ENCODE measurements around the gene ELP2.

The ELP2 gene

GRCh38 chr18:36120297-36120696 is 9.4 kb upstream of the ELP2 start:
- Histone ChIP-seq H3K4me1 (ENCODE audit: control insufficient read depth, insufficient read depth, low read length) (no peaks in the 10 kb centered on the region), H3K27ac (ENCODE audit: extremely low read depth, low read depth, low read length) (no peak overlapping the region), H3K9me3 (ENCODE audit: control insufficient read depth, insufficient read depth, low read depth, low read length) (no peaks in the 10 kb centered on the region), H3K4me3 (ENCODE audit: low read depth, low read length) (no peak overlapping the region), H3K36me3 (ENCODE audit: control insufficient read depth in 2 of 2, insufficient read depth in 1 of 2, low read length in 2 of 2) (peaks cover 0 to 74% of the 10 kb centered on the region in 2 experiments; a peak in 2 of 3 replicates)
- TF ChIP-seq ZFHX2 (tag by site-specific recombination; conservative IDR thresholded peaks at IDR 0.05), result no peak
- CTCF ChIA-PET, result interaction anchor here (0.6 to 1.6 kb wide), 8 partner anchors 8 to 1084 kb away, joined by 3 to 4 read pairs (median 3); partner anchors contain the start of gene SLC39A6
- POLR2A ChIA-PET, result interaction anchor here (2.0 kb wide), 1 partner anchor 9 kb away, joined by 11 read pairs; the partner anchor contains the start of genes ELP2 and SLC39A6

DNA sequence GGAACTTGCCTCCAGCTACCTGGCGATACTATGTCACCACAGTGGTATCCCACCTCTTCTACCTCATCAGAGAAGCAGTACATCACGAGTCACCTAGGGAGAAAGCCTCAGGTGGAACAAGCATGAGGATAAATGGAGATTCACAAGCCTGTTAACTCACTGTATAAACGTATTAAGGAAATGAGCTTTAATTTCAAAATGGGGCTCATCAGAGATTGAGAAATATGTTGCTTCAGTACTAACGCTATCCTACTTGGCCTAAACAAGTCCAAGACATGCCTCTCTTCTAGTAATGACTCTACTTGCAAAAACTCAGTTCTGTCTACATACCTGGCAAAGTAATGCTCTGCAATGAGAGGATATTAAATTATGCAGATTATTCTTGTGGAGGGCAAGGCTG is 4.9 kb upstream of the ELP2 start:
- TF ChIP-seq ZNF311 (tag by site-specific recombination; IDR thresholded peaks at IDR 0.05; ENCODE audit: borderline replicate concordance) (no peak), HOXA7 (CRISPR knock-in tag; IDR thresholded peaks at IDR 0.05; ENCODE audit: borderline replicate concordance) (no peak), ZNF747 (tag by site-specific recombination; IDR thresholded peaks at IDR 0.05) (no peak), ZBTB1 (tag by site-specific recombination; IDR thresholded peaks at IDR 0.05) (no peak), ZNF768 (tag by site-specific recombination; IDR thresholded peaks at IDR 0.05) (no peak)
- no peaks in the 10 kb centered on the region for H3K9me3 ChIP-seq (ENCODE audit: control insufficient read depth, insufficient read depth, low read depth, low read length)
- H3K4me1 ChIP-seq (ENCODE audit: control insufficient read depth, insufficient read depth, low read length), result no peaks in the 10 kb centered on the region
- H3K36me3 ChIP-seq (ENCODE audit: control insufficient read depth in 2 of 2, insufficient read depth in 1 of 2, low read length in 2 of 2), result peaks cover 0 to 59% of the 10 kb centered on the region in 2 experiments; a peak in 2 of 3 replicates
- H3K27ac ChIP-seq (ENCODE audit: extremely low read depth, low read depth, low read length), result no peak overlapping the region
- H3K4me3 ChIP-seq (ENCODE audit: low read depth, low read length), result no peak overlapping the region
- ChIA-PET CTCF (interaction anchor here (0.5 to 0.7 kb wide), 2 partner anchors 30 to 685 kb away, joined by 3 to 4 read pairs; no protein-coding TSS in a partner anchor), POLR2A (no interaction called here)

DNA sequence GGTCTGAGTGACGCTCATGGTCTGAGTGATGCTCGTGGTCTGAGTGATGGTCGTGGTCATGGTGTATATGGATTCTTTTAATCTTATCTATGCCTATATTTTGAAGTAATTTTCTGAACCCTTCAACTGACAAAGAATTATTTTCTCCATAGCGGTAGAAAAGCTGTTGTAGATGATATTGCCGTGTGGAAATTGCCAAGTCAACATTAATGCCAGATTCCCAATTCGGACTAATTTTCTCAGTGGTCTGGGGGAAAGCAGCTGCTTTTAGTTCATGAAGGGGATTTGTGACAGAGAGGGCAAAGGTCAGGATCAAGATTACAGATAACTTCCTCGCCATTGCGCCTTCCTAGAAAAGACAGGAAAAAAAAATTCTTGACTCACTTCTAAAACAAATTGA is 3.0 kb upstream of the ELP2 start:
- Histone ChIP-seq H3K9me3 (ENCODE audit: control insufficient read depth, insufficient read depth, low read depth, low read length) (no peaks in the 10 kb centered on the region), H3K4me1 (ENCODE audit: control insufficient read depth, insufficient read depth, low read length) (no peaks in the 10 kb centered on the region; the same call in 1 of the 2 replicates), H3K36me3 (ENCODE audit: control insufficient read depth in 2 of 2, insufficient read depth in 1 of 2, low read length in 2 of 2) (peaks cover 0 to 42% of the 10 kb centered on the region in 2 experiments; a peak in 1 of 3 replicates), H3K27ac (ENCODE audit: extremely low read depth, low read depth, low read length) (no peak overlapping the region), H3K4me3 (ENCODE audit: low read depth, low read length) (no peak overlapping the region)
- no peak for TF ChIP-seq ZNF830 (tag by site-specific recombination; IDR thresholded peaks at IDR 0.05; ENCODE audit: low read depth)
- TF ChIP-seq ZXDB (tag by site-specific recombination; IDR thresholded peaks at IDR 0.05), result no peak
- TF ChIP-seq ZNF324 (tag by site-specific recombination; IDR thresholded peaks at IDR 0.05), result no peak
- TF ChIP-seq ZNF138 (tag by site-specific recombination; IDR thresholded peaks at IDR 0.05; ENCODE audit: borderline replicate concordance), result no peak
- TF ChIP-seq SP2 (tag by site-specific recombination; IDR thresholded peaks at IDR 0.05), result no peak
- no peak for TF ChIP-seq ZSCAN23 (tag by site-specific recombination; IDR thresholded peaks at IDR 0.05)
- TF ChIP-seq ZNF391 (tag by site-specific recombination; IDR thresholded peaks at IDR 0.05; ENCODE audit: borderline replicate concordance, low read depth), result no peak
- TF ChIP-seq BCL11A (tag by site-specific recombination; IDR thresholded peaks at IDR 0.05; ENCODE audit: low read depth), result no peak
- TF ChIP-seq ZNF362 (tag by site-specific recombination; IDR thresholded peaks at IDR 0.05), result no peak
- TF ChIP-seq ZIC2 (tag by site-specific recombination; IDR thresholded peaks at IDR 0.05), result no peak
- TF ChIP-seq ZNF776 (tag by site-specific recombination; IDR thresholded peaks at IDR 0.05; ENCODE audit: borderline replicate concordance), result no peak
- TF ChIP-seq IKZF3 (tag by site-specific recombination; IDR thresholded peaks at IDR 0.05), result no peak
- TF ChIP-seq ZNF600 (tag by site-specific recombination; IDR thresholded peaks at IDR 0.05), result no peak
- TF ChIP-seq ZNF311 (tag by site-specific recombination; IDR thresholded peaks at IDR 0.05; ENCODE audit: borderline replicate concordance), result no peak
- TF ChIP-seq CTCF (tag by site-specific recombination; IDR thresholded peaks at IDR 0.05), result no peak
- ChIA-PET CTCF (interaction anchor here (0.6 to 0.7 kb wide), 2 partner anchors 33 to 62 kb away, joined by 3 to 4 read pairs; no protein-coding TSS in a partner anchor), POLR2A (no interaction called here)
